Glomerular visceral epithelial cell (primary cell): ENCODE results near the gene HOXB5.
A peak's percentile ranks its signal among the peaks of the same experiment; 100 is the strongest.

Experiments
- DNase-seq: peaks from one replicate; pipeline ENCODE4 v3.0.0-alpha.2; 2016; ENCODE audit errors: extremely low spot score

Gene HOXB5

GRCh38 chr17:48593126-48593829 lies at the start of gene HOXB5:
TSS of gene HOXB5 (minus strand) at chr17:48593779. CDS start at chr17:48593682, 97 bp downstream.
- no peak for DNase-seq

GRCh38 chr17:48642843-48643696 lies 49.5 kb upstream of the HOXB5 start:
- no peak for DNase-seq

GRCh38 chr17:48642059-48642842 lies 48.7 kb upstream of the HOXB5 start:
- no peak for DNase-seq

GRCh38 chr17:48641541-48642058 lies 48.0 kb upstream of the HOXB5 start:
- no peak for DNase-seq

- DNase-seq, result no peak
Measured at GRCh38 chr17:48640858-48641180, 47.2 kb upstream of the HOXB5 start.

- DNase-seq, result no peak
Measured at GRCh38 chr17:48639982-48640857, 46.6 kb upstream of the HOXB5 start.

GRCh38 chr17:48639136-48639535 lies 45.6 kb upstream of the HOXB5 start:
- DNase-seq, result no peak

GRCh38 chr17:48637323-48638260 lies 44.0 kb upstream of the HOXB5 start:
- peak; percentile 72 for DNase-seq

GRCh38 chr17:48636177-48637018 lies 42.8 kb upstream of the HOXB5 start:
- DNase-seq, result peak; percentile 59

GRCh38 chr17:48634493-48635208 lies 41.1 kb upstream of the HOXB5 start:
- no peak for DNase-seq

- DNase-seq, result no peak
Measured at GRCh38 chr17:48633266-48633677, 39.7 kb upstream of the HOXB5 start.

GRCh38 chr17:48632579-48633265 lies 39.1 kb upstream of the HOXB5 start:
- no peak for DNase-seq

GRCh38 chr17:48631693-48632578 lies 38.4 kb upstream of the HOXB5 start:
- DNase-seq, result no peak

GRCh38 chr17:48630925-48631692 lies 37.5 kb upstream of the HOXB5 start:
- DNase-seq, result no peak

- DNase-seq, result no peak
Measured at GRCh38 chr17:48630009-48630924, 36.7 kb upstream of the HOXB5 start.
